OCI-LY7 (cell line): ENCODE results near the gene PLA2G4A. TPM values are rescaled to one million over a fixed set of nuclear protein-coding genes. Genes with fewer than 3 reads are reported as not detected.
A peak's percentile ranks its signal among the peaks of the same experiment; 100 is the strongest.
"Not testable (repeated sequence)": the region's sequence is repeated elsewhere in the genome, so short reads cannot be mapped to it uniquely, and the experiment has no call there.

Source experiments
- BruUV-seq: library from RNA; stranded (reverse); fragments of 400-500 nt; replicated peaks from 2 replicates; lab custom pipeline; 2021; lab: Mats Ljungman, UMichigan
- CTCF ChIA-PET: fragments of 300-600 bp; sonication (Branson Sonifier 250); formaldehyde crosslinking; loops from one replicate; lab custom pipeline; 2022; ENCODE audit warnings: antibody characterized with exemption; ENCODE audit not compliant: unreplicated experiment; lab: Charles Lee
- POLR2A ChIA-PET: fragments of 300-600 bp; sonication (Branson Sonifier 250); formaldehyde crosslinking; loops from one replicate; lab custom pipeline; 2022; ENCODE audit warnings: antibody characterized with exemption; lab: Charles Lee
- DNase-seq: peaks from one replicate; pipeline ENCODE4 v3.0.0-alpha.2; 2015; ENCODE audit warnings: low spot score
- H2AFZ ChIP-seq: fragments of 200-600 bp; sonication (generic), shearing (Covaris generic); 2 replicates; pipeline ENCODE4 v1.6.1; 2014; ENCODE audit warnings: mild to moderate bottlenecking, antibody characterized with exemption, low read length, moderate library complexity
- H3K27ac ChIP-seq: fragments of 200-600 bp; sonication (generic); 2 replicates; pipeline ENCODE4 v1.5.1; 2014; ENCODE audit warnings: mixed run types, low read depth, mild to moderate bottlenecking, moderate library complexity, low read length, inconsistent platforms; ENCODE audit not compliant: poor library complexity, severe bottlenecking
- H3K36me3 ChIP-seq: fragments of 200-600 bp; sonication (generic); 2 replicates; pipeline ENCODE4 v1.6.1; 2014; ENCODE audit warnings: mild to moderate bottlenecking, antibody characterized with exemption, low read length, moderate library complexity, mixed read lengths; ENCODE audit not compliant: insufficient read depth
- H3K4me1 ChIP-seq: fragments of 200-600 bp; sonication (generic); 2 replicates; pipeline ENCODE4 v1.5.1; 2014; ENCODE audit warnings: mild to moderate bottlenecking, low read length; ENCODE audit not compliant: insufficient read depth, poor library complexity, severe bottlenecking
- H3K4me2 ChIP-seq: fragments of 200-600 bp; sonication (generic); 2 replicates; pipeline ENCODE4 v1.6.1; 2014; ENCODE audit warnings: mild to moderate bottlenecking, low read length
- H3K4me3 ChIP-seq: fragments of 200-600 bp; sonication (generic); 2 replicates; pipeline ENCODE4 v1.5.1; 2014; ENCODE audit warnings: mild to moderate bottlenecking, low read depth, low read length; ENCODE audit not compliant: poor library complexity, severe bottlenecking
- H3K79me2 ChIP-seq: fragments of 200-600 bp; sonication (generic); 2 replicates; pipeline ENCODE4 v1.6.1; 2016; ENCODE audit warnings: low read depth, mild to moderate bottlenecking, low read length, moderate library complexity, mixed read lengths; ENCODE audit not compliant: insufficient read depth
- H3K9me2 ChIP-seq: fragments of 200-600 bp; sonication (generic); 2 replicates; pipeline ENCODE4 v1.6.1; 2016; ENCODE audit warnings: mild to moderate bottlenecking, low read length, mixed read lengths; ENCODE audit not compliant: insufficient read depth
- H3K9me3 ChIP-seq: fragments of 200-600 bp; sonication (generic); 2 replicates; pipeline ENCODE4 v1.6.1; 2014; ENCODE audit warnings: mild to moderate bottlenecking, mixed run types, low read length, mixed read lengths
- H4K20me1 ChIP-seq: fragments of 200-600 bp; sonication (generic); 2 replicates; pipeline ENCODE4 v1.6.1; 2014; ENCODE audit warnings: mild to moderate bottlenecking, antibody characterized with exemption, low read length, moderate library complexity, mixed read lengths; ENCODE audit not compliant: insufficient read depth
- CTCF ChIP-seq: fragments of 200-600 bp; sonication (generic); conservative IDR thresholded peaks from 2 replicates; pipeline ENCODE4 v1.5.1; 2014; ENCODE audit warnings: mild to moderate bottlenecking, antibody characterized with exemption, low read length, moderate library complexity, mixed read lengths
- EZH2phosphoT487 ChIP-seq: fragments of 200-600 bp; sonication (generic); IDR thresholded peaks from 2 replicates; pipeline ENCODE4 v1.6.1; 2018; ENCODE audit warnings: low read depth, borderline replicate concordance, mild to moderate bottlenecking, mixed run types, antibody characterized with exemption, low read length, moderate library complexity, mixed read lengths
- intact Hi-C: fragments of 100-400 bp; cut with micrococcal nuclease; formaldehyde crosslinking; loops from one replicate; pipeline ENCODE4 v1.10.0; 2022; ENCODE audit not compliant: unreplicated experiment
- total RNA-seq, 2 experiments: library from RNA; depleted of rRNA in 1 of 2; stranded (reverse); fragments of >200 nt in 1 of 2; shearing (Covaris generic) in 1 of 2; gene quantifications; 2 replicates each; pipeline ENCODE4 v1.2.3, GENCODE V29; 2014 to 2022

PLA2G4A gene
- total RNA-seq, 2 experiments from 2014 or later = not detected

GRCh38 chr1:186915555-186915954, 86.8 kb downstream of the PLA2G4A start:
- intact Hi-C loops = no loop called here
- Histone ChIP-seq H3K4me2 (no peak overlapping the region), H3K9me2 (no peaks in the 10 kb centered on the region), H3K4me3 (no peak overlapping the region), H3K4me1 (no peaks in the 10 kb centered on the region), H3K36me3 (no peaks in the 10 kb centered on the region), H4K20me1 (no peaks in the 10 kb centered on the region), H2AFZ (no peak overlapping the region), H3K79me2 (no peaks in the 10 kb centered on the region), H3K9me3 (no peaks in the 10 kb centered on the region), H3K27ac (no peak overlapping the region)
- CTCF ChIA-PET = no interaction called here
- DNase-seq = no peak
- no peak for TF ChIP-seq EZH2phosphoT487
- no peak for TF ChIP-seq CTCF
- POLR2A ChIA-PET = no interaction called here
- BruUV-seq = no TSS peak

GRCh38 chr1:186917106-186917786, 88.5 kb downstream of the PLA2G4A start:
- H3K9me3 ChIP-seq, H4K20me1 ChIP-seq, H3K36me3 ChIP-seq, intact Hi-C loops, DNase-seq, H3K4me3 ChIP-seq, H3K4me2 ChIP-seq, H3K9me2 ChIP-seq, H3K79me2 ChIP-seq, CTCF ChIA-PET, H3K4me1 ChIP-seq, BruUV-seq, H2AFZ ChIP-seq, H3K27ac ChIP-seq: not testable (repeated sequence)
- peak; percentile 43 for TF ChIP-seq CTCF
- POLR2A ChIA-PET = interaction anchor here (0.6 kb wide), 1 partner anchor 18 kb away, joined by 3 read pairs; no protein-coding TSS in a partner anchor

GRCh38 chr1:186921386-186921785, 92.6 kb downstream of the PLA2G4A start:
- DNase-seq, H3K4me1 ChIP-seq, intact Hi-C loops, H4K20me1 ChIP-seq, H2AFZ ChIP-seq, POLR2A ChIA-PET, BruUV-seq, CTCF ChIA-PET, H3K4me3 ChIP-seq, H3K9me2 ChIP-seq, H3K79me2 ChIP-seq, H3K9me3 ChIP-seq, H3K36me3 ChIP-seq, H3K4me2 ChIP-seq, H3K27ac ChIP-seq: not testable (repeated sequence)

GRCh38 chr1:186922814-186923213, 94.1 kb downstream of the PLA2G4A start:
- H4K20me1 ChIP-seq, H3K79me2 ChIP-seq, H3K4me1 ChIP-seq, DNase-seq, intact Hi-C loops, H3K36me3 ChIP-seq, H2AFZ ChIP-seq, CTCF ChIA-PET, BruUV-seq, POLR2A ChIA-PET, H3K4me2 ChIP-seq, H3K4me3 ChIP-seq, H3K9me3 ChIP-seq, H3K27ac ChIP-seq, H3K9me2 ChIP-seq: not testable (repeated sequence)
